Measurements from ENCODE around the gene GASK1A.
"Not testable (repeated sequence)": the region's sequence is repeated elsewhere in the genome, so short reads cannot be mapped to it uniquely, and the experiment has no call there.

The GASK1A gene

GRCh38 chr3:42963269-42963668, 15.8 kb upstream of the GASK1A start:
- TF ChIP-seq CTCF (IDR thresholded peaks at IDR 0.05; ENCODE audit: control extremely low read depth, extremely low read depth, low read depth, missing control alignments): no peak
- ChIA-PET CTCF (interaction anchor here (1.5 to 2.1 kb wide), 2 partner anchors 10 to 415 kb away, joined by 3 to 6 read pairs; no protein-coding TSS in a partner anchor), POLR2A (no interaction called here)
- DNase-seq (ENCODE audit: extremely low spot score): no peak

- CTCF ChIA-PET: interaction anchor here (1.0 to 1.5 kb wide), 2 partner anchors 9 to 32 kb away, joined by 3 read pairs; no protein-coding TSS in a partner anchor
- TF ChIP-seq CTCF (IDR thresholded peaks at IDR 0.05; ENCODE audit: control extremely low read depth, extremely low read depth, low read depth, missing control alignments): no peak
- POLR2A ChIA-PET: no interaction called here
- DNase-seq (ENCODE audit: extremely low spot score): no peak
Observed at GRCh38 chr3:42964266-42964665, 14.8 kb upstream of the GASK1A start.

GRCh38 chr3:42970557-42970956, 8.6 kb upstream of the GASK1A start:
- TF ChIP-seq CTCF (IDR thresholded peaks at IDR 0.05; ENCODE audit: control extremely low read depth, extremely low read depth, low read depth, missing control alignments): no peak
- no peak for DNase-seq (ENCODE audit: extremely low spot score)
- POLR2A ChIA-PET: no interaction called here
- CTCF ChIA-PET: interaction anchor here (0.9 to 1.5 kb wide), 2 partner anchors 8 to 10 kb away, joined by 3 to 4 read pairs; no protein-coding TSS in a partner anchor

GRCh38 chr3:42970976-42971772, 7.9 kb upstream of the GASK1A start:
- no peak for TF ChIP-seq CTCF (IDR thresholded peaks at IDR 0.05; ENCODE audit: control extremely low read depth, extremely low read depth, low read depth, missing control alignments)
- no peak for DNase-seq (ENCODE audit: extremely low spot score)
- ChIA-PET CTCF (interaction anchor here (0.9 to 1.5 kb wide), 2 partner anchors 9 to 10 kb away, joined by 3 to 4 read pairs; no protein-coding TSS in a partner anchor), POLR2A (no interaction called here)

GRCh38 chr3:42974906-42975305, 4.2 kb upstream of the GASK1A start:
- DNase-seq (ENCODE audit: extremely low spot score); POLR2A ChIA-PET; CTCF ChIA-PET: not testable (repeated sequence)

- ChIA-PET CTCF (no interaction called here), POLR2A (no interaction called here)
- DNase-seq (ENCODE audit: extremely low spot score): no peak
- TF ChIP-seq CTCF (IDR thresholded peaks at IDR 0.05; ENCODE audit: control extremely low read depth, extremely low read depth, low read depth, missing control alignments): no peak
Observed at GRCh38 chr3:42975456-42975855, 3.7 kb upstream of the GASK1A start.

GRCh38 chr3:42975955-42976354, 3.2 kb upstream of the GASK1A start:
- TF ChIP-seq CTCF (IDR thresholded peaks at IDR 0.05; ENCODE audit: control extremely low read depth, extremely low read depth, low read depth, missing control alignments): no peak
- DNase-seq (ENCODE audit: extremely low spot score): no peak
- ChIA-PET POLR2A (no interaction called here), CTCF (no interaction called here)

All from GM10248 (cell line).